Peyer's patch (tissue), 4 donors: Measurements from ENCODE around the gene WIPF3. TPM values are rescaled to one million over a fixed set of nuclear protein-coding genes. Genes with fewer than 3 reads are reported as not detected.

Experiments used
- DNase-seq, 3 donors: peaks; one replicate each; pipeline ENCODE4 v3.0.0-alpha.2; 2017 to 2019
- H3K27ac ChIP-seq, 4 donors: fragments of 200-600 bp; sonication (generic); one replicate each; pipeline ENCODE4 v1.5.1; 2016 to 2019
- H3K27me3 ChIP-seq, 2 donors: fragments of 200-600 bp; sonication (generic); one replicate each; pipeline ENCODE4 v1.5.1; 2019
- H3K36me3 ChIP-seq, 3 donors: fragments of 200-600 bp; sonication (generic); one replicate each; pipeline ENCODE4 v1.5.1; 2016 to 2019
- H3K4me1 ChIP-seq, 4 donors: fragments of 200-600 bp; sonication (generic); one replicate each; pipeline ENCODE4 v1.5.1; 2016 to 2019
- H3K4me3 ChIP-seq, 4 donors: fragments of 200-600 bp; sonication (generic); 1 replicate in 3 of 4; 2 replicates in 1 of 4; pipeline ENCODE4 v1.5.1; 2016 to 2019; ENCODE audit warnings: mild to moderate bottlenecking in 1 of 4
- H3K9me3 ChIP-seq, 4 donors: fragments of 200-600 bp; sonication (generic); one replicate each; pipeline ENCODE4 v1.5.1; 2016 to 2019; ENCODE audit warnings: mild to moderate bottlenecking in 1 of 4
- CTCF ChIP-seq, 6 experiments: fragments of 450-650 bp in 4 of 6; fragments of 200-600 bp in 2 of 6; sonication (generic) in 1 of 6; IDR thresholded peaks; one replicate each; pipeline ENCODE4 v1.5.1; 2017 to 2019; ENCODE audit warnings: antibody characterized with exemption in 6 of 6, mild to moderate bottlenecking in 3 of 6, moderate library complexity in 1 of 6
- POLR2A ChIP-seq, 2 donors: fragments of 450-650 bp; IDR thresholded peaks; one replicate each; pipeline ENCODE4 v1.5.1; 2017; ENCODE audit warnings: antibody characterized with exemption in 2 of 2, mild to moderate bottlenecking in 2 of 2, moderate library complexity in 2 of 2
- total RNA-seq, 4 donors: library from RNA; depleted of rRNA; stranded (reverse); fragments of >200 nt; gene quantifications; one replicate each; pipeline ENCODE4 v1.1.0, GENCODE V29; 2016

The WIPF3 gene
- total RNA-seq, 4 donors from 2014 or later = 0.66 to 2.5 (median 0.83) TPM; not detected in 1

GRCh38 chr7:29805031-29805430 is 1.3 kb upstream of the WIPF3 start:
- Histone ChIP-seq H3K27ac (no peak overlapping the region), H3K4me3 (no peak overlapping the region), H3K4me1 (peaks cover 0 to 14% (median 3%) of the 10 kb centered on the region in 4 donors), H3K9me3 (no peaks in the 10 kb centered on the region), H3K27me3 (peaks cover 0 to 5% of the 10 kb centered on the region in 2 donors), H3K36me3 (no peaks in the 10 kb centered on the region)
- DNase-seq = no peak
- TF ChIP-seq POLR2A (IDR thresholded peaks at IDR 0.05) (no peak), CTCF (IDR thresholded peaks at IDR 0.05) (no peak)

- no peak for DNase-seq
- Histone ChIP-seq H3K36me3 (no peaks in the 10 kb centered on the region), H3K9me3 (no peaks in the 10 kb centered on the region), H3K27ac (no peak overlapping the region), H3K4me3 (peak overlapping the region in 3 of 4 donors; percentile 30 to 70 (median 65)), H3K4me1 (peaks cover 0 to 14% (median 3%) of the 10 kb centered on the region in 4 donors), H3K27me3 (peaks cover 0 to 5% of the 10 kb centered on the region in 2 donors)
- TF ChIP-seq CTCF (IDR thresholded peaks at IDR 0.05) (no peak), POLR2A (IDR thresholded peaks at IDR 0.05) (no peak)
These were observed 461 bp upstream of the WIPF3 start for GRCh38 chr7:29805886-29806207.

- Histone ChIP-seq H3K36me3 (no peaks in the 10 kb centered on the region), H3K9me3 (no peaks in the 10 kb centered on the region), H3K27me3 (peaks cover 0 to 5% of the 10 kb centered on the region in 2 donors), H3K4me3 (peak overlapping the region; percentile 30 to 70 (median 52)), H3K4me1 (peaks cover 0 to 22% (median 3%) of the 10 kb centered on the region in 4 donors), H3K27ac (peak overlapping the region in 1 of 4 donors; percentile 12)
- DNase-seq = peak in 1 of 3 donors; percentile 55
- peak in 3 of 6 experiments; percentile 16 to 45 (median 28) for TF ChIP-seq CTCF (IDR thresholded peaks at IDR 0.05)
- TF ChIP-seq POLR2A (IDR thresholded peaks at IDR 0.05) = no peak
These were observed 910 bp downstream of the WIPF3 start for GRCh38 chr7:29806995-29807841.

DNA sequence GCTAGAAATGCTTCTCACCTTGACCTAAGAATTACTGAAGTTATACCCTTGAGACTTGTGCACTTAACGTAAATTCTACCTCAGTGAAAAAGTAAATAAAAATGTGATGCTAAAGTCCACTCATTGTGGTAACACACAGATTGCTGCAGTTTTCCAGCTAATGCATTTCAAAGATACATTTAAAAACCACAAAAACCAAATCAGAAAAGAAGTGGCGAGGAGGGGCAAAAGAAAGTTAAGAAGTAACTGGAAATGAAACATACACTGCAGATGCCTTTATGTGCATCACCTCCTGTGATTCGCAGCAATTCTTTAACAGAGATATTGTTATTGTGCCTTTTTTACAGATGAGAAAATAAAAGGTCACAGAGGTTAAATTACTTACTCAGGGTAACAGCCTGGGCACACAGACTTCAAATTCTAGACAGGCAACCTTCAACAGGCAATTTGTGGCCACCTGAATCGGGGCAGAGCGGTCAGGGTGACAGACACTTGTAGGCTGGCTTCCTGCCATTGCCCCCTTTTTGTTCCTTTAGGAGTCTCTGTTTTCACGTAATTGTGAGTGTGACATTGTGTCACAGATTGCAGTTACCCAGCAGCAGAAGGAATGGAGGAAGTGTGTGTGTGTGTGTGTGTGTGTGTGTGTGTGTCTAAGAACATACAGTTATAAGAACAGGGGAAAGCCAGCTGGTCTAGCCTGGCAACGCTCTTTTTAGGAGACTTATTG is 1.9 kb downstream of the WIPF3 start:
- Histone ChIP-seq H3K27me3 (peaks cover 0 to 5% of the 10 kb centered on the region in 2 donors), H3K36me3 (no peaks in the 10 kb centered on the region), H3K4me1 (peaks cover 0 to 23% (median 3%) of the 10 kb centered on the region in 4 donors), H3K27ac (no peak overlapping the region), H3K9me3 (no peaks in the 10 kb centered on the region), H3K4me3 (no peak overlapping the region)
- TF ChIP-seq CTCF (IDR thresholded peaks at IDR 0.05) (no peak), POLR2A (IDR thresholded peaks at IDR 0.05) (no peak)
- no peak for DNase-seq

GRCh38 chr7:29809533-29810155 is 3.3 kb downstream of the WIPF3 start:
- Histone ChIP-seq H3K27me3 (peaks cover 0 to 5% of the 10 kb centered on the region in 2 donors), H3K4me3 (no peak overlapping the region), H3K4me1 (peaks cover 0 to 23% (median 3%) of the 10 kb centered on the region in 4 donors), H3K9me3 (no peaks in the 10 kb centered on the region), H3K36me3 (no peaks in the 10 kb centered on the region), H3K27ac (no peak overlapping the region)
- TF ChIP-seq CTCF (IDR thresholded peaks at IDR 0.05) (no peak), POLR2A (IDR thresholded peaks at IDR 0.05) (no peak)
- no peak for DNase-seq
